SK-N-SH (cell line): ENCODE measurements around the gene JMJD1C. TPM values are rescaled to one million over a fixed set of nuclear protein-coding genes. Genes with fewer than 3 reads are reported as not detected.

ENCODE experiments used
- CTCF ChIA-PET: fragments of 300-600, 350-600 bp; formaldehyde crosslinking; extraction: SDS; loops from one replicate; lab custom pipeline; 2021; lab: Yijun Ruan, JAX
- POLR2A ChIA-PET: fragments of 350-600 bp; sonication (Branson Sonifier 250); formaldehyde crosslinking; extraction: SDS; loops from one replicate; lab custom pipeline; 2020; ENCODE audit warnings: antibody characterized with exemption, inconsistent platforms; lab: Yijun Ruan, JAX
- DNase-seq: peaks from one replicate; pipeline ENCODE4 v3.0.0; 2012
- H2AFZ ChIP-seq: fragments of 200-600 bp; sonication (generic); 2 replicates; pipeline ENCODE4 v1.8.1; 2016; ENCODE audit warnings: antibody characterized with exemption, mild to moderate bottlenecking, low read depth
- H3F3A ChIP-seq: fragments of 200-600 bp; sonication (generic); replicated peaks from 2 replicates; pipeline ENCODE3; 2016; ENCODE audit warnings: antibody characterized with exemption, mild to moderate bottlenecking; ENCODE audit not compliant: insufficient read depth
- H3K27ac ChIP-seq, 2 experiments: fragments of 200-500 bp in 1 of 2; fragments of 200-600 bp in 1 of 2; sonication (Bioruptor generic) in 1 of 2; sonication (generic), shearing (Covaris generic) in 1 of 2; 2 replicates each; pipeline versions ENCODE4 v1.5.1 to v1.6.1; 2014 to 2016; ENCODE audit warnings: low read depth in 2 of 2, inconsistent platforms in 1 of 2, low read length in 1 of 2, mild to moderate bottlenecking in 1 of 2, mixed read lengths in 1 of 2
- H3K27me3 ChIP-seq: fragments of 200-600 bp; sonication (generic), shearing (Covaris generic); 2 replicates; pipeline ENCODE4 v1.6.1; 2016; ENCODE audit warnings: mixed run types; ENCODE audit not compliant: insufficient read depth
- H3K36me3 ChIP-seq, 2 experiments: fragments of 200-500 bp in 1 of 2; fragments of 200-600 bp in 1 of 2; sonication (Bioruptor generic) in 1 of 2; sonication (generic) in 1 of 2; replicated peaks in 1 of 2; 2 replicates each; pipeline versions ENCODE3 to v1.5.1; 2014 to 2016; ENCODE audit warnings: low read length in 1 of 2, mild to moderate bottlenecking in 1 of 2; ENCODE audit not compliant: insufficient read depth in 2 of 2, control insufficient read depth in 1 of 2
- H3K4me1 ChIP-seq, 2 experiments: fragments of 200-500 bp in 1 of 2; fragments of 200-600 bp in 1 of 2; sonication (Bioruptor generic) in 1 of 2; sonication (generic), shearing (Covaris generic) in 1 of 2; 2 replicates each; pipeline versions ENCODE4 v1.5.1 to v1.6.1; 2014 to 2016; ENCODE audit warnings: low read depth in 1 of 2, low read length in 1 of 2, mixed run types in 1 of 2; ENCODE audit not compliant: insufficient read depth in 2 of 2, control insufficient read depth in 1 of 2
- H3K4me2 ChIP-seq: fragments of 200-600 bp; sonication (generic), shearing (Covaris generic); 2 replicates; pipeline ENCODE4 v1.6.1; 2017; ENCODE audit warnings: mixed run types
- H3K4me3 ChIP-seq, 2 experiments: fragments of 200-500 bp in 1 of 2; fragments of 200-600 bp in 1 of 2; sonication (Bioruptor generic) in 1 of 2; sonication (generic), shearing (Covaris generic) in 1 of 2; 2 replicates each; pipeline versions ENCODE4 v1.5.1 to v1.8.1; 2014 to 2016; ENCODE audit warnings: low read depth in 2 of 2, inconsistent platforms in 1 of 2, low read length in 1 of 2, mild to moderate bottlenecking in 1 of 2, mixed read lengths in 1 of 2, moderate library complexity in 1 of 2
- H3K79me2 ChIP-seq: fragments of 200-600 bp; sonication (generic); 2 replicates; pipeline ENCODE4 v1.8.1; 2017; ENCODE audit warnings: mild to moderate bottlenecking; ENCODE audit not compliant: insufficient read depth
- H3K9ac ChIP-seq: fragments of 200-600 bp; sonication (generic); 2 replicates; pipeline ENCODE4 v1.6.1; 2017; ENCODE audit warnings: mixed run types
- H3K9me2 ChIP-seq: fragments of 200-600 bp; sonication (generic); 2 replicates; pipeline ENCODE4 v1.6.1; 2017; ENCODE audit warnings: mixed run types
- H3K9me3 ChIP-seq: fragments of 200-600 bp; sonication (generic); 2 replicates; pipeline ENCODE4 v1.6.1; 2017; ENCODE audit warnings: mixed run types, mild to moderate bottlenecking, moderate library complexity
- H4K20me1 ChIP-seq: fragments of 200-600 bp; sonication (generic); 2 replicates; pipeline ENCODE4 v1.6.1; 2017; ENCODE audit warnings: mild to moderate bottlenecking, mixed run types; ENCODE audit not compliant: insufficient read depth
- CHD2 ChIP-seq: fragments of 150-350 bp; IDR thresholded peaks from 2 replicates; pipeline ENCODE4 v1.6.1; 2018; ENCODE audit warnings: low read length; ENCODE audit not compliant: partially characterized antibody
- ELF1 ChIP-seq: IDR thresholded peaks from 2 replicates; pipeline ENCODE4 v1.4.0; 2012
- EP300 ChIP-seq, 2 experiments: IDR thresholded peaks; 2 replicates each; pipeline versions ENCODE4 v1.4.0 to v1.6.1; 2012; ENCODE audit warnings: borderline replicate concordance in 1 of 2, low read depth in 1 of 2, low read length in 1 of 2
- EZH2phosphoT487 ChIP-seq: fragments of 200-600 bp; sonication (generic); IDR thresholded peaks from 2 replicates; pipeline ENCODE4 v1.6.1; 2017; ENCODE audit warnings: low read depth, mixed run types, mild to moderate bottlenecking, antibody characterized with exemption, moderate library complexity, borderline replicate concordance
- FOXJ3 ChIP-seq: sonication (generic); formaldehyde crosslinking; IDR thresholded peaks from 2 replicates; pipeline ENCODE4 v1.5.1; 2020; ENCODE audit warnings: mild to moderate bottlenecking, missing genetic modification reagents
- FOXM1 ChIP-seq: IDR thresholded peaks from 2 replicates; pipeline ENCODE4 v1.4.0; 2012; ENCODE audit warnings: low read depth, mild to moderate bottlenecking
- JUND ChIP-seq: IDR thresholded peaks from 2 replicates; pipeline ENCODE4 v1.4.0; 2012
- MEF2A ChIP-seq: IDR thresholded peaks from 2 replicates; pipeline ENCODE4 v1.4.0; 2012; ENCODE audit warnings: low read depth, borderline replicate concordance
- NRF1 ChIP-seq: IDR thresholded peaks from 2 replicates; pipeline ENCODE4 v1.6.1; 2012; ENCODE audit warnings: low read depth, mild to moderate bottlenecking, low read length
- TAF1 ChIP-seq: IDR thresholded peaks from 2 replicates; pipeline ENCODE4 v1.6.1; 2012; ENCODE audit warnings: low read depth, mild to moderate bottlenecking, low read length, moderate library complexity, borderline replicate concordance
- WGBS: methylation state at CpG from one replicate; pipeline ENCODE4 v1.1.6; 2017; ENCODE audit warnings: low lambda C conversion rate; 5-methylcytosine and 5-hydroxymethylcytosine counted together
- polyA plus RNA-seq, 3 experiments: library from polyadenylated mRNA; depleted of rRNA; stranded (reverse); fragments of >200 nt; gene quantifications; 2 replicates each; pipeline ENCODE4 v1.2.3, GENCODE V29; 2012
- TF ChIP-seq, protein P1 (sequence below): IDR thresholded peaks from 2 replicates; pipeline ENCODE4 v1.4.0; 2012; ENCODE audit warnings: low read depth
- TF ChIP-seq, protein P2 (sequence below): IDR thresholded peaks from 2 replicates; pipeline ENCODE4 v1.6.1; 2012; ENCODE audit warnings: mild to moderate bottlenecking, low read depth, low read length, moderate library complexity

Gene JMJD1C
- polyA plus RNA-seq, 1 of the 3 experiments (the other 2 are of a cell fraction), result 11.7 TPM

DNA sequence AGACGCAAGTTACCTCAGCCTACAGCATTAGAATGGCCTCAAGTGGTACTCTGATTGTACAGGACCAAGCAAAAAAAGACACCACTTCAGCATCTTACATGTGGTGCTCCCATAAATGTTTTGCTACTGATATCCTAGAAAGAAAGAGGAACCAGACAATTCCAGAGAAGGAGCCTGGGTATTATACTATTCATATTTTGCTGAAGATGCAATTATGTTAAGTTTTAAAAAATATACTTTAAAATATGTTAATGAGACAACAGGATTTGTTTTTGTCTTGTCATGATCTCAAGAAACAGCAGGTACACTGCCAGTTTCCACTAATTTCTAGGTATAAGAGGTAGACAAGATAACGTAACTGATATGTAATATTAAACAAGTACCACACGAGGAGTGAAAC is 92.6 kb downstream of the JMJD1C start (continued):
- TF ChIP-seq EZH2phosphoT487 (no peak), JUND (no peak)
- TF ChIP-seq, protein P1, sequence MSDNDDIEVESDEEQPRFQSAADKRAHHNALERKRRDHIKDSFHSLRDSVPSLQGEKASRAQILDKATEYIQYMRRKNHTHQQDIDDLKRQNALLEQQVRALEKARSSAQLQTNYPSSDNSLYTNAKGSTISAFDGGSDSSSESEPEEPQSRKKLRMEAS, result no peak
- TF ChIP-seq, all 33 proteins: peak for 0

DNA sequence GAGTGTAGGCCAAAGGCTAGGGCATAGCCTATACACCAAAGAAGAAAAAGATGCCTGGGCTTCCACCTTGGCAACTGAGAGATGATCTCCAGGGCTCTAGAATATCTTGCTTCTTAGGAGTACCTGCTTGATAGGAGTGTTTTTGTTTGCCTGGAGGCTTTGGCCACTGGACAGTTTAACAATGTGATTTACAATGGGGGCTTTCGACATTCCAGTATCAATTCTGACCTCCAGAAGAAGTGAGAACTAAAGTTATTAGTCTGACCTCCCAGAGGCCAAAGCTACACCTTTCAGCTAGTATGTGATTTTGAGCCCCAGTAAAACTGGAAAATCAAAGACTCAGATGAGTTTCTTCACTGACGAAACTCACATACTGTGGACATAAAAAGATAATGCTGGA is 96.1 kb downstream of the JMJD1C start:
- no peak overlapping the region for H3K9ac ChIP-seq
- H2AFZ ChIP-seq, result no peak overlapping the region
- H3K4me3 ChIP-seq, result no peak overlapping the region
- H3K9me3 ChIP-seq, result no peaks in the 10 kb centered on the region
- H3K27ac ChIP-seq, result no peak overlapping the region
- TF ChIP-seq TAF1, result no peak
- TF ChIP-seq MEF2A, result no peak
- TF ChIP-seq CHD2, result no peak
- TF ChIP-seq, protein P1, result no peak
- TF ChIP-seq FOXM1, result no peak
- TF ChIP-seq, protein P2, sequence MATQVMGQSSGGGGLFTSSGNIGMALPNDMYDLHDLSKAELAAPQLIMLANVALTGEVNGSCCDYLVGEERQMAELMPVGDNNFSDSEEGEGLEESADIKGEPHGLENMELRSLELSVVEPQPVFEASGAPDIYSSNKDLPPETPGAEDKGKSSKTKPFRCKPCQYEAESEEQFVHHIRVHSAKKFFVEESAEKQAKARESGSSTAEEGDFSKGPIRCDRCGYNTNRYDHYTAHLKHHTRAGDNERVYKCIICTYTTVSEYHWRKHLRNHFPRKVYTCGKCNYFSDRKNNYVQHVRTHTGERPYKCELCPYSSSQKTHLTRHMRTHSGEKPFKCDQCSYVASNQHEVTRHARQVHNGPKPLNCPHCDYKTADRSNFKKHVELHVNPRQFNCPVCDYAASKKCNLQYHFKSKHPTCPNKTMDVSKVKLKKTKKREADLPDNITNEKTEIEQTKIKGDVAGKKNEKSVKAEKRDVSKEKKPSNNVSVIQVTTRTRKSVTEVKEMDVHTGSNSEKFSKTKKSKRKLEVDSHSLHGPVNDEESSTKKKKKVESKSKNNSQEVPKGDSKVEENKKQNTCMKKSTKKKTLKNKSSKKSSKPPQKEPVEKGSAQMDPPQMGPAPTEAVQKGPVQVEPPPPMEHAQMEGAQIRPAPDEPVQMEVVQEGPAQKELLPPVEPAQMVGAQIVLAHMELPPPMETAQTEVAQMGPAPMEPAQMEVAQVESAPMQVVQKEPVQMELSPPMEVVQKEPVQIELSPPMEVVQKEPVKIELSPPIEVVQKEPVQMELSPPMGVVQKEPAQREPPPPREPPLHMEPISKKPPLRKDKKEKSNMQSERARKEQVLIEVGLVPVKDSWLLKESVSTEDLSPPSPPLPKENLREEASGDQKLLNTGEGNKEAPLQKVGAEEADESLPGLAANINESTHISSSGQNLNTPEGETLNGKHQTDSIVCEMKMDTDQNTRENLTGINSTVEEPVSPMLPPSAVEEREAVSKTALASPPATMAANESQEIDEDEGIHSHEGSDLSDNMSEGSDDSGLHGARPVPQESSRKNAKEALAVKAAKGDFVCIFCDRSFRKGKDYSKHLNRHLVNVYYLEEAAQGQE, result no peak
- TF ChIP-seq EP300 (IDR thresholded peaks at IDR 0.05; ENCODE audit: borderline replicate concordance in 1 of 2, low read depth in 1 of 2, low read length in 1 of 2), result no peak
- no peak for TF ChIP-seq FOXJ3 (CRISPR knock-in tag)
- TF ChIP-seq ELF1, result no peak
- TF ChIP-seq NRF1, result no peak
- no peaks in the 10 kb centered on the region for H3K27me3 ChIP-seq
- H4K20me1 ChIP-seq, result peaks cover 10% of the 10 kb centered on the region
- H3K9me2 ChIP-seq, result no peaks in the 10 kb centered on the region; the same call in 1 of the 2 replicates
- peaks cover 0 to 9% of the 10 kb centered on the region in 2 experiments for H3K36me3 ChIP-seq
- no peaks in the 10 kb centered on the region for H3F3A ChIP-seq
- ChIA-PET CTCF (no interaction called here), POLR2A (no interaction called here)
- DNase-seq, result no peak
- no peak overlapping the region for H3K4me2 ChIP-seq
- peaks cover 0 to 7% of the 10 kb centered on the region in 2 experiments; a peak in 1 of 4 replicates for H3K4me1 ChIP-seq
- 96% methylated on average over 2 of the region's 2 CpGs for WGBS
- peaks cover 94% of the 10 kb centered on the region for H3K79me2 ChIP-seq
